DND-41 (cell line): ENCODE results near the gene WLS.

Experiments
- ATAC-seq: fragments of 200-7000 bp; cut with Tn5 transposase; 3 replicates; pipeline ENCODE4 v1.9.1; 2021; ENCODE audit warnings: low read depth; ENCODE audit not compliant: insufficient read depth
- DNase-seq: peaks from one replicate; pipeline ENCODE4 v3.0.0-alpha.2; 2020
- H2AFZ ChIP-seq: 2 replicates; pipeline ENCODE4 v1.6.0; 2012; ENCODE audit warnings: low read depth, low read length
- H3K27ac ChIP-seq: 2 replicates; pipeline ENCODE4 v1.5.1; 2012; ENCODE audit warnings: low read length, inconsistent platforms
- H3K27me3 ChIP-seq: fragments of 200-600 bp; sonication (generic); 2 replicates; pipeline ENCODE4 v1.6.0; 2012; ENCODE audit warnings: low read length, mild to moderate bottlenecking, inconsistent platforms; ENCODE audit not compliant: insufficient read depth, poor library complexity
- H3K36me3 ChIP-seq: 2 replicates; pipeline ENCODE4 v1.5.1; 2012; ENCODE audit warnings: low read length, inconsistent platforms; ENCODE audit not compliant: insufficient read depth
- H3K4me1 ChIP-seq: 2 replicates; pipeline ENCODE4 v1.5.1; 2012; ENCODE audit warnings: mild to moderate bottlenecking, low read length; ENCODE audit not compliant: insufficient read depth
- H3K4me2 ChIP-seq: 2 replicates; pipeline ENCODE4 v1.6.0; 2012; ENCODE audit warnings: mild to moderate bottlenecking, moderate library complexity, low read length, inconsistent platforms; ENCODE audit not compliant: insufficient read depth
- H3K4me3 ChIP-seq, 2 experiments: fragments of 200-600 bp in 1 of 2; shearing (Covaris generic) in 1 of 2; 2 replicates each; pipeline ENCODE4 v1.5.1; 2012 to 2016; ENCODE audit warnings: inconsistent platforms in 2 of 2, low read length in 2 of 2, mild to moderate bottlenecking in 2 of 2, low read depth in 1 of 2, moderate library complexity in 1 of 2
- H3K79me2 ChIP-seq: 2 replicates; pipeline ENCODE4 v1.6.0; 2012; ENCODE audit warnings: low read length, inconsistent platforms; ENCODE audit not compliant: insufficient read depth
- H3K9ac ChIP-seq: 2 replicates; pipeline ENCODE4 v1.6.0; 2012; ENCODE audit warnings: low read depth, mild to moderate bottlenecking, inconsistent platforms, low read length, moderate library complexity
- H3K9me3 ChIP-seq: 2 replicates; pipeline ENCODE4 v1.5.1; 2012; ENCODE audit warnings: low read length, moderate library complexity, mild to moderate bottlenecking, inconsistent platforms; ENCODE audit not compliant: insufficient read depth, severe bottlenecking
- H4K20me1 ChIP-seq: 2 replicates; pipeline ENCODE4 v1.6.0; 2012; ENCODE audit warnings: low read length; ENCODE audit not compliant: insufficient read depth
- CTCF ChIP-seq: IDR thresholded peaks from 2 replicates; pipeline ENCODE4 v1.5.1; 2012; ENCODE audit warnings: borderline replicate concordance, low read length, moderate library complexity, mild to moderate bottlenecking; ENCODE audit not compliant: poor library complexity, severe bottlenecking; ENCODE audit errors: extremely low read depth
- EZH2 ChIP-seq: IDR thresholded peaks from 3 replicates; pipeline ENCODE4 v1.6.1; 2012; ENCODE audit warnings: borderline replicate concordance, low read depth, mild to moderate bottlenecking, moderate library complexity, low read length, inconsistent platforms; ENCODE audit not compliant: severe bottlenecking

WLS gene

GRCh38 chr1:68129536-68130250 is 102.6 kb downstream of the WLS start:
- DNase-seq (no peak), ATAC-seq (no peak)
- H3K27me3 ChIP-seq = peaks cover 6% of the 10 kb centered on the region
- no peaks in the 10 kb centered on the region for H3K79me2 ChIP-seq
- no peaks in the 10 kb centered on the region for H3K9me3 ChIP-seq
- H3K4me1 ChIP-seq = no peaks in the 10 kb centered on the region
- no peak overlapping the region for H3K4me3 ChIP-seq
- no peak overlapping the region for H3K27ac ChIP-seq
- H2AFZ ChIP-seq = no peak overlapping the region
- no peaks in the 10 kb centered on the region for H3K36me3 ChIP-seq
- no peaks in the 10 kb centered on the region for H4K20me1 ChIP-seq
- TF ChIP-seq EZH2 (no peak), CTCF (no peak)
- no peak overlapping the region for H3K4me2 ChIP-seq
- H3K9ac ChIP-seq = no peak overlapping the region

- no peak for TF ChIP-seq CTCF
- TF ChIP-seq EZH2 = no peak
- ATAC-seq = no peak
- no peak for DNase-seq
- Histone ChIP-seq H2AFZ (no peak overlapping the region), H3K4me2 (no peak overlapping the region), H3K27me3 (peaks cover 6% of the 10 kb centered on the region), H3K4me1 (no peaks in the 10 kb centered on the region), H3K27ac (no peak overlapping the region), H3K36me3 (no peaks in the 10 kb centered on the region), H3K9ac (no peak overlapping the region), H4K20me1 (no peaks in the 10 kb centered on the region), H3K4me3 (no peak overlapping the region), H3K79me2 (no peaks in the 10 kb centered on the region), H3K9me3 (no peaks in the 10 kb centered on the region)
Observed at GRCh38 chr1:68128820-68129219, 103.5 kb downstream of the WLS start.

- no peak overlapping the region for H3K4me3 ChIP-seq
- no peaks in the 10 kb centered on the region for H3K9me3 ChIP-seq
- H3K9ac ChIP-seq = no peak overlapping the region
- H3K4me1 ChIP-seq = no peaks in the 10 kb centered on the region
- no peak overlapping the region for H3K4me2 ChIP-seq
- H2AFZ ChIP-seq = no peak overlapping the region
- H3K27me3 ChIP-seq = peaks cover 6% of the 10 kb centered on the region
- no peaks in the 10 kb centered on the region for H3K79me2 ChIP-seq
- DNase-seq = no peak
- no peak for ATAC-seq
- TF ChIP-seq CTCF (no peak), EZH2 (no peak)
- H4K20me1 ChIP-seq = no peaks in the 10 kb centered on the region
- H3K27ac ChIP-seq = no peak overlapping the region
- H3K36me3 ChIP-seq = no peaks in the 10 kb centered on the region
Observed at GRCh38 chr1:68128157-68128556, 104.2 kb downstream of the WLS start.
